NCI-H526 (cell line): ENCODE results near the gene DMC1.

ENCODE experiments used
- DNase-seq, 2 experiments: peaks; one replicate each; lab custom pipeline; 2025; lab: John Stamatoyannopoulos, UW

DMC1 gene

GRCh38 chr22:38567531-38568285 is 2.3 kb downstream of the DMC1 start:
- DNase-seq: no peak

DNA sequence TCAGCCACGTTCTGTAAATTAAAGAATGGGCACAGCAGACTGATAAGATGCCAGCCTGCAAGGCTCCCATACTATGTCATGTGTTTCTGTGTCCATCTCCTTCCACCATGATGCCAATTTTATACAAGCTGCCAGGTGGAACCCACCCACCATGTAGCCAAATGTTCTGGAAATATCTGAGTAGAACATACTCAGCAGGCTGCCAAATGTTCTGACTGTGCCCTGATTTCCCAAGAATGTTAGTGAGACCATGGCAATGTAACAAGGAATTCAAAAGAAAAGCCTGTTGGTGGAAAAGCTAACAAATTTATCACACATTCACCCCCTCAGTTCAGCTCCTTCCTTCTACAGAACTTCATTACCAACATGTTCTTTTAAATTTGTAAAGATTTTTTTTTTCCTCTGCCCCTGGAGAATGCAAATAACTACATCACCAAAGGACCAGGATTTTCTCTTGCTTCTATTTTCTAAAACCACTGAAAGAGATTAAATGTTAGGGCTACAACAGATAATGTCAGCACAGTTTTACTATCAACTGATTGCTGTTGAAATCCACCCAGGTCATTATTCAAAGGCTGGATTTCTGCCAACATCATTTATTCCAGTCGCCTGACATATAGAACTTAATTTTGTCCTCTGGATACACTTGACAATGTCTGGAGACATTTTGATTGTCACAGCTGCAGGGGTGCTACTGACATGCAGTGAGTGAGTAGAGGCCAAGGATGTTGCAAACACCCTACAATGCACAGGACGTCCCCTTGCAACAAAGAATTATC is 3.1 kb downstream of the DMC1 start:
- DNase-seq: no peak

DNA sequence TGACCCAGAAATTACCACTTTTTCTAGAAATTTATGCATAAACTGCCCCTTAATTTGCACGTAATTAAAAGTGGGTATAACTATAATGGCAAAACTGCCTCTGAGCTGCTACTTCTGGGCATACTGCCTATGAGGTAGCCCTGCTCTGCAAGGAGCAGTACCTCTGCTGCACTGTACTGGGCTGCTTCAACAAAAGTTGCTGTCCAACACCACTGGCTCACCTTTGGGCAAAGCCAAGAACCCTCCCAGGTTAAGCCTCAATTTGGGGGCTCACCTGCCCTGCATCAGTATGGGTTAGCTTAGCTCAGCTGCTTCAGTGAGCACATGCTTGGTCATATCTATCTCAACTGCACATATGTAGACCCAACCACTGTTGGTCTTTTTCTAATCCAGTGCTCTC is 4.5 kb downstream of the DMC1 start:
- no peak for DNase-seq

- DNase-seq: no peak
Observed at GRCh38 chr22:38564669-38565068, 5.3 kb downstream of the DMC1 start.

DNA sequence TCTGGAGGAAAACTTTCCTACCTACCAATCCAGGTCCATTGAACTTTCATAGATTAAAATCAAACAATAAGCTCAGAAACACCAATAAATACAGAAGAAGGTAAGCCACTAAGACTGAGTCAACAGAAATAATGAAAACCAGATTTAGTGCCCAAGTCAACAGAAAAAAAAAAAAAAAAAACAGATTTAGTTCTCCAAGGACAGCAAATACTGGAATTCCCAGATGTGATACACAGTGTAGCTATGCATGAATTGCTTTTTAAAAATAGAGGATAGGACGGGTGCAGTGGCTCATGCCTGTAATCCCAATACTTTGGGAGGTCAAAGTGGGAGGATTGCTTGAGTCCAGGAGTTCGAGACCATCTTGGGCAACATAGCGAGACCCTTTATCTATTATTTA is 15.7 kb downstream of the DMC1 start:
- no peak for DNase-seq

DNA sequence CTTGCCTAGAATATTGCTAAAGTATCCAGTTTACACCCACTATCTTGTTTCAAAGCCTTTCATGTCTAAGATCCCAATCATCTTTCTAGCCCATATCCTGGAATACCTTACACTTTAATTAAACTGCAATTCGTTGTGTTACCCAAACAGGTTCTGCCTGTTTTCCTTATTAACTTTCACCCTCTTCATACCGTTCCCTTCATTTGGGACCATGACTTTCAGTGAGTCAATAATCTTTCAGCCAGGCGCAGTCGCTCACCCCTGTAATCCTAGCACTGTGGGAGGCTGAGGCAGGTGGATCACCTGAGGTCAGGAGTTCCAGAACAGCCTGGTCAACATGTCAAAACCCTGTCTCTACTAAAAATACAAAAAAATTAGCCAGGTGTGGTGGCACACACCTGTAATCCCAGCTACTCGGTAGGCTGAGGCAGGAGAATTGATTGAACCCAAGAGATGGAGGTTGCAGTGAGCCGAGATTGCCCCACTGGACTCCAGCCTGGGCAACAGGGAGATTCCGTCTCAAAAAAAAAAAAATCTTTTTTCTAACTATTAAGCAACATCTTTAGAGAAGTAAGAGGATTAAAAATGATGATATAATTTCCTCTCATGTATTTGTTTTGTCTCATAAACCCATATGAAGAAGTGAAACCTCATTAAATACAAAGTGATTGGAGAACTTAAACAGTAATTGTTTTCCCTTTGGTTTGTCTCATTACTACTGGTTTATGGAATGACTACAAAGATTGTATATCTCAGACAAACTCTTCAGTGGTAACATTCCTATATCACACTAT is 20.7 kb downstream of the DMC1 start:
- no peak for DNase-seq

- DNase-seq: no peak
Observed at GRCh38 chr22:38540701-38541100, 29.3 kb downstream of the DMC1 start.

DNA sequence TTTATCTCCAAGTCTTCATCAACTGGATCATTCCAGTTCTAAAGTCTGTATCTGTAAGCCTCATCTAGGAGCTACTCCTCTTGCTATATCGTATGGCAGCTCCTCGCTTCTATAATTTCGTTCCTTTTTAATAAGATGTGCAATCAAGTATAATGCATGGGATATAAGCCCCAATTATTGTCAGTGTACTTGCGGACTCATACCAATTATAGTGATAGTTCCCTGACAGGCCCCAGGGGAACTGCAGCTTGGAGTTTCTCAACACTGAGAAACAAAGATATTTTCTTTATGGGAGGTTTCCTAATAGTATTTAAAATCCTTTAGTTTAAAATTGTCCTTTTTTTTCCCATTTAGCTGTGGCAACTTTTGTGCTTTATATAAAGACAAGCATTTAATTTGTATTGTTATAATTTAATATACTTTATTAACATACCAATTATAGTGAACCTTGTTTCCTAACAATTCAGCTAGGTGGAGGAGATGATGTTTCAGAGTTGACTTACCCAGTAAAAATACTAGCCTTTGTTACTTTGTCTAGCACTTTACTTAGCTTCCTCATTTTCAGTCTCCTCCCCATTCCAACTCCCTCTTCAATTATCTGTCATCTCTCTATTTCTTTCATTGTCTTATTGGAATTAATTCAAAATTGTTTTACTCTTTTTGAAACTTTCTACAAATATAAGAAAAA is 38.6 kb downstream of the DMC1 start:
- DNase-seq: no peak

GRCh38 chr22:38524429-38524828 is 45.6 kb downstream of the DMC1 start:
- no peak for DNase-seq

DNA sequence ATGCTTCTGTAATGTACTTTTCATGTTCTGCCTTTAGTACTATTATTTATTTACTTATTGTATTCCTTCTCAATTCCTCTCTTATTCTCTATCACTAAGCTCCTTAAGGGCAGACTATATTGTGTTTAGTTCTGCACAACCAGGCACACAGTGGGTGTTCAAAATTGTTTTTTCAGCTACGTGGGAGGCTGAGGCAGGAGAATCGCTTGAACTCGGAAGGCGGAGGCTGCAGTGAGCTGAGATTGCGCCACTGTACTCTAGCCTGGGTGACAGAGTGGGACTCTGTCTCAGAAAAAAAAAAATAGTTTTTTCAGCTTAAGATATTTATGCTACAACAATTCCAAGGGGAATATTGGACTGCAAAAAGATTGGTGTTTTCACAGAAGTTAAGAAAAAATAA is 46.5 kb downstream of the DMC1 start:
- DNase-seq: no peak

DNA sequence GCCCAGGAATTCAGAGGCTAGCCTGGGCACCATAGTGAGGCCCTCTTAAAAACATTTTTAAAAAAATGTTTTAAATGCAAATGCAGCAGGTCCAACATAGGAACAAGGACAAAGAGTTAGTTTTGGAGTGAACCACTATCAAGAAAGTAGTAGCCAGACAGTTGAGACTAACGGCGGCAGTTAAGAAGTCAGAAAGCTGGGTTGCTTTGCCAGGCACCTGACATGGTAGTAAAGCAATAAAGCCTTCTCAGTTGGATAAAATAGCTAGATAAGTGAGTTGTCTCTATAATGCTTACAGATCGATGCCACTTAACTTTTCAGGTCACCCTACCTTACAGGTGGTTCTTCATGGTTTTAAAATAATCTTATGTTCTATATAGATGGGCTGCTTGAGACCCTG is 47.0 kb downstream of the DMC1 start:
- no peak for DNase-seq

DNA sequence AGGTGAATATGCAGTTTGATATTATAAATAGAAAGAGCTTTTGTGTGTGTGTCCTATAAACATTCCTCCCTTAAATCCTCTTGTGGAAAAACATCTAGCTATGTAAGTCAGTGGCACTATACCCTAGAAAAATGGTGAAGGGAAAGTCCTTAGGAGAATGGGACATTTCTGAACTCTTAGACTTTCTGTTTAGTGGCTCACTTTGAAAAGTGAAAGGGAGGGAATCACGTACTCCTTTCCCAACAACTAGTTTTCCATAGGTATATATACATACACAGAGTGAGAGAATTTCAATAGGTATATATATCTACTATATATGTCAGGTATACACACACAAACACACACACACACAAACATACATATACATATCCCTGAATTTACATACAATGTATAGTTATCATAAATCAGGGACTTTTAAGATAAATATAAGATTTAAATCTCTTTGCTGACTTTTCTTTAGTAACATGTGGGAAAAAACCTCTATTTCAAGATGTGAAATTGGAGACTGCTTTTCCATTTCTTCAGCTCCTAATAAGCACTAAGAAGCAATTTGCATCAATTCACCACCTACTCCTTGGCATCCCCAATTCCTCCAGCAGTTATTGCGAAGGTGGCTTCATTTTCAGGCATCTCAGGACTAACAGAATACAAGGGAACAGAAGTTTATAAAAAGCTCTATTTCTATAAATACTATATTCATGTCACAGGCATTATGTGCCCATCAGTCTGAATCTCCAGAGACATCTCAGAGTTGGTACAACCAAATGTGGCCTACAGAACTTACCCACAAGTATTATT is 50.3 kb downstream of the DMC1 start:
- DNase-seq: no peak

- DNase-seq: no peak
Observed at GRCh38 chr22:38518620-38519019, 51.4 kb downstream of the DMC1 start.

GRCh38 chr22:38513063-38513462 is 56.9 kb downstream of the DMC1 start:
- DNase-seq: peak in 1 of 2 experiments; percentile 23

GRCh38 chr22:38510416-38510970 is 59.5 kb downstream of the DMC1 start:
- no peak for DNase-seq

DNA sequence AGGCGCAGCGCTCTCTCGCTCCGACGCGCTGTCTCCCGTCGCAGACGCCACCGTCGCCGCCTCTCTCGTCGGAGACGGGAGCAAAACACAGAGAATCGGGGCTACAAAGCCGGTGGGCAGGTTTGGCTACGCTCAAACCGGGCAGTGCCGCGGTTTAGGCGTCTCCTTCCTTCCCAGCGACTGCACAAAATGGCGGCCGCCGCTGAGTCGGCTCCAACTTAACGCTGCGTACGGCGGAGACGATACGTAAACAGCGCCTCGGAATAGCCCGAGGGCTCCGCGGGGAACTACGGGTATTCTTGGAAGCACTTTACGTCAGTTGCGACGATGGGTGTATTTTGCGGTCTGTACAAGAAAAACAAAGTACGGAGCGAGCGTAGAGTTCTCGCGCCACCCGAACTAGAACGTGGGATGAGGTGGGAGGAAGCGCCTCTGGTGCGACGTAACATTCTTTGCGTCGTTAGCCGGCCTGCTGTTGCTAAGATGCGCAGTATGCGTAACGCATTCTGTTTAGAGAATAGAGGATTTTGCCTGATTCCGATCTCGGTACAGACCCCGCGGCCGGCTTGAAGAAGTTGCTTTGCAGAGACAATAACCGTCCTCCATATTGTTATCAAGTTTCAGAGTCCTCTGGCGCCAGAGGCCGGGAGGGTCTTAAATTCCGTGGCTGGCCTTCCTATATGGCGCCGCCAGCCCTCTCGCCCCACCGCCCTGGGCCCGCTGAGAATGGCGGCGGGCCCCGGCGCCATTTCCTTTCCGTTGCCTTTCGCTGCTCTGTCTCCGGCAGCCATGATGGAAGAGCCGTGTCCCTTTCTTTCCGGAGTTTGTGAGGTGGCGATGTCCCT is 63.6 kb downstream of the DMC1 start, which contains the start of gene DDX17:
Gene DDX17 (minus strand): TSS at position 194 of the 845 bp plus-strand sequence.
- DNase-seq: peak; percentile 91 to 94

DNA sequence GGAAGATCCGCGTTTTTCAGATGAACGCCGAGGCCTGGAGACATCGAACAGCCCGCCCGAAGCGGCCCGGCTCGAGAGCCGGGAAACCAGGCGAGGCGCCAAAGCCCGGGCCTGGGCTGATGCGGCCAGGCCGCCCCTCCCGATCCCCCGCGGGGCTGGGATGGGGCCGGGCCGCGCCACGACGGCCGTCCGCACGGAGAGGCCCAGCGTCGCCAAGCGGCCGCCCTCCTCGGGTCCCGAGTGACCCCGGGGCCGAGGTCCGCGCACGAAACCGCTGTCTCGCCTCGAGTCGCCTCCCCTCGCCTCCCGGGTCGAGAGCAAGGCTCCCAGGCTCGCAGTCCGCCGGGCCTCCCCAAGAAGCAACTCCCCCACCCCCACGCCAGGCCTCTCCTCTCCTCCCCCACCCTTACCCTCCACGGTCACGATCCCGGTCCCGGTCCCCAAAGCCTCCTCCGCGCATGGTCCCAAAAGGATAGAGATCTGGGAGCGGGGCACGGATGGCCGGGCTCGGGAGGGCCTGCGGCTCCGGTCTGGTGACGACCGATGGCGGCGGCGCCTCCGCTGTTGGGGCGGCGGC is 64.4 kb downstream of the DMC1 start:
- peak in 1 of 2 experiments; percentile 58 for DNase-seq

GRCh38 chr22:38504731-38505540 is 65.0 kb downstream of the DMC1 start:
- DNase-seq: peak in 1 of 2 experiments; percentile 17

- DNase-seq: no peak
Observed at GRCh38 chr22:38503021-38503420, 67.0 kb downstream of the DMC1 start.
